A549 (cell line): Measurements from ENCODE around the gene ZNF266. TPM values are rescaled to one million over a fixed set of nuclear protein-coding genes. Genes with fewer than 3 reads are reported as not detected.

Source experiments
- ATAC-seq, 2 experiments: fragments of 200-7000 bp in 1 of 2; fragments of >200 bp in 1 of 2; cut with Nextera tagmentation in 1 of 2; cut with Tn5 transposase in 1 of 2; 3 replicates each; pipeline versions ENCODE4 v1.8.0 to v1.9.1; 2018 to 2020; ENCODE audit warnings: mild to moderate bottlenecking in 1 of 2, moderate library complexity in 1 of 2
- CTCF ChIA-PET: fragments of 300-600 bp; sonication (Branson Sonifier 250); formaldehyde crosslinking; extraction: SDS; loops from one replicate; lab custom pipeline; 2021; ENCODE audit warnings: antibody characterized with exemption, inconsistent platforms; lab: Yijun Ruan, JAX
- POLR2A ChIA-PET: fragments of 350-600 bp; formaldehyde crosslinking; extraction: SDS; loops from one replicate; lab custom pipeline; 2021; ENCODE audit warnings: antibody characterized with exemption, inconsistent platforms; lab: Yijun Ruan, JAX
- DNase-seq, 2 experiments: peaks; one replicate each; pipeline versions ENCODE4 v3.0.0 to v3.0.0-alpha.2; 2011 to 2016; ENCODE audit warnings: low read depth in 1 of 2, low spot score in 1 of 2
- FAIRE-seq: peaks from 2 replicates; lab custom pipeline; 2011; peaks lifted over from hg19 to GRCh38; lab: Jason Lieb, UNC
- H3K27ac ChIP-seq, 2 experiments: fragments of >200 bp; sonication (Bioruptor Twin); formaldehyde crosslinking; 3 replicates each; pipeline ENCODE4 v1.5.1; 2016 to 2017
- H3K4me1 ChIP-seq: fragments of >200 bp; sonication (Bioruptor Twin); formaldehyde crosslinking; 3 replicates; pipeline ENCODE4 v1.6.1; 2016
- H3K4me2 ChIP-seq: fragments of >200 bp; sonication (Bioruptor Twin); formaldehyde crosslinking; 3 replicates; pipeline ENCODE4 v1.6.1; 2016
- H3K4me3 ChIP-seq: fragments of >200 bp; sonication (Bioruptor Twin); formaldehyde crosslinking; 3 replicates; pipeline ENCODE4 v1.5.1; 2016
- H3K9me3 ChIP-seq: fragments of >200 bp; sonication (Bioruptor Twin); formaldehyde crosslinking; 3 replicates; pipeline ENCODE4 v1.6.1; 2016
- CBX2 ChIP-seq: fragments of 200-600 bp; sonication (generic); IDR thresholded peaks from 2 replicates; pipeline ENCODE4 v1.6.1; 2016; ENCODE audit warnings: low read depth, mild to moderate bottlenecking, borderline replicate concordance
- CEBPB ChIP-seq, 2 experiments: fragments of >200 bp in 1 of 2; sonication (Bioruptor Twin) in 1 of 2; formaldehyde crosslinking in 1 of 2; IDR thresholded peaks; 2 replicates each; pipeline ENCODE4 v1.6.1; 2012 to 2016
- CHD4 ChIP-seq: fragments of 200-600 bp; sonication (generic); IDR thresholded peaks from 2 replicates; pipeline ENCODE4 v1.6.1; 2016; ENCODE audit warnings: antibody characterized with exemption, mild to moderate bottlenecking, borderline replicate concordance
- EHMT2 ChIP-seq: fragments of 200-600 bp; sonication (generic); IDR thresholded peaks from 2 replicates; pipeline ENCODE4 v1.6.1; 2016; ENCODE audit warnings: antibody characterized with exemption, low read depth, mild to moderate bottlenecking, moderate library complexity
- ESRRA ChIP-seq: fragments of 150-350 bp; IDR thresholded peaks from 2 replicates; pipeline ENCODE4 v1.6.1; 2014; ENCODE audit warnings: mild to moderate bottlenecking, low read length, borderline replicate concordance
- FOSB ChIP-seq: fragments of 250-450 bp; sonication (Bioruptor Pico); IDR thresholded peaks from 2 replicates; pipeline ENCODE4 v1.5.0; 2020; ENCODE audit warnings: mild to moderate bottlenecking, moderate library complexity
- HDAC2 ChIP-seq: fragments of 200-600 bp; sonication (generic); IDR thresholded peaks from 2 replicates; pipeline ENCODE4 v1.6.1; 2016
- HMGXB4 ChIP-seq: fragments of 250-450 bp; sonication (Bioruptor Pico); IDR thresholded peaks from 2 replicates; pipeline ENCODE4 v1.5.0; 2021; ENCODE audit warnings: mild to moderate bottlenecking, moderate library complexity, borderline replicate concordance
- HOXB13 ChIP-seq: fragments of 250-450 bp; sonication (Bioruptor Pico); IDR thresholded peaks from 2 replicates; pipeline ENCODE4 v1.5.0; 2020; ENCODE audit warnings: low read depth, mild to moderate bottlenecking, moderate library complexity
- JUNB ChIP-seq: fragments of >200 bp; sonication (Bioruptor Twin); formaldehyde crosslinking; IDR thresholded peaks from 2 replicates; pipeline ENCODE4 v1.6.1; 2016
- MAFK ChIP-seq: fragments of 450-650 bp; IDR thresholded peaks from 2 replicates; pipeline ENCODE4 v1.6.1; 2014; ENCODE audit not compliant: partially characterized antibody
- MYC ChIP-seq: IDR thresholded peaks from 2 replicates; pipeline ENCODE4 v1.6.1; 2012; ENCODE audit warnings: mild to moderate bottlenecking, inconsistent platforms, low read length, improper control_type of control experiment, borderline replicate concordance
- PHF8 ChIP-seq: fragments of 200-600 bp; sonication (generic); IDR thresholded peaks from 2 replicates; pipeline ENCODE4 v1.6.1; 2016; ENCODE audit warnings: low read depth, mild to moderate bottlenecking, antibody characterized with exemption, moderate library complexity, borderline replicate concordance
- RCOR1 ChIP-seq: fragments of 150-350 bp; IDR thresholded peaks from 2 replicates; pipeline ENCODE4 v1.6.1; 2014; ENCODE audit warnings: antibody characterized with exemption, low read length, low read depth
- RFX5 ChIP-seq: fragments of 450-650 bp; IDR thresholded peaks from 2 replicates; pipeline ENCODE4 v1.7.1; 2014; ENCODE audit warnings: antibody characterized with exemption, mild to moderate bottlenecking, moderate library complexity
- SMC3 ChIP-seq: fragments of >200 bp; sonication (Bioruptor Twin); formaldehyde crosslinking; IDR thresholded peaks from 3 replicates; pipeline ENCODE4 v1.6.1; 2018; ENCODE audit warnings: inconsistent platforms
- TP53 ChIP-seq: fragments of 250-450 bp; sonication (Bioruptor Pico); IDR thresholded peaks from 2 replicates; pipeline ENCODE4 v1.5.0; 2021; ENCODE audit warnings: mild to moderate bottlenecking, moderate library complexity
- ZC3H11A ChIP-seq: fragments of 450-650 bp; IDR thresholded peaks from 2 replicates; pipeline ENCODE4 v1.6.1; 2014; ENCODE audit warnings: antibody characterized with exemption, mild to moderate bottlenecking
- ZNF302 ChIP-seq: fragments of 250-450 bp; sonication (Bioruptor Pico); IDR thresholded peaks from 2 replicates; pipeline ENCODE4 v1.9.0; 2021; ENCODE audit warnings: inconsistent platforms, mild to moderate bottlenecking, moderate library complexity
- ZSCAN20 ChIP-seq: fragments of 250-450 bp; sonication (Bioruptor Pico); IDR thresholded peaks from 2 replicates; pipeline ENCODE4 v1.8.0; 2022; ENCODE audit warnings: mild to moderate bottlenecking, moderate library complexity
- WGBS: methylation state at CpG from one replicate; pipeline ENCODE4 v1.1.6; 2017; ENCODE audit errors: missing lambda C conversion rate; 5-methylcytosine and 5-hydroxymethylcytosine counted together
- polyA plus RNA-seq, 4 experiments: library from polyadenylated mRNA; depleted of rRNA in 3 of 4; stranded (reverse); fragments of >200 nt; fragmentation: RNase III in 1 of 4; extraction: RNeasy Plus Mini Kit Qiagen cat#74134 plus additional on column Dnase treatment in 1 of 4; gene quantifications; 2 replicates in 3 of 4; 3 replicates in 1 of 4; pipeline ENCODE4 v1.2.3, GENCODE V29; 2011 to 2017
- TF ChIP-seq, protein P1 (sequence below): fragments of 450-650 bp; IDR thresholded peaks from 2 replicates; pipeline ENCODE4 v1.6.1; 2014; ENCODE audit warnings: antibody characterized with exemption
- TF ChIP-seq, protein P2 (sequence below): IDR thresholded peaks from 2 replicates; pipeline ENCODE4 v1.6.1; 2012; ENCODE audit warnings: low read depth, borderline replicate concordance

ZNF266 gene
- polyA plus RNA-seq, 2 of the 4 experiments (the other 2 are of a cell fraction) = 4.8 to 11.8 TPM

DNA sequence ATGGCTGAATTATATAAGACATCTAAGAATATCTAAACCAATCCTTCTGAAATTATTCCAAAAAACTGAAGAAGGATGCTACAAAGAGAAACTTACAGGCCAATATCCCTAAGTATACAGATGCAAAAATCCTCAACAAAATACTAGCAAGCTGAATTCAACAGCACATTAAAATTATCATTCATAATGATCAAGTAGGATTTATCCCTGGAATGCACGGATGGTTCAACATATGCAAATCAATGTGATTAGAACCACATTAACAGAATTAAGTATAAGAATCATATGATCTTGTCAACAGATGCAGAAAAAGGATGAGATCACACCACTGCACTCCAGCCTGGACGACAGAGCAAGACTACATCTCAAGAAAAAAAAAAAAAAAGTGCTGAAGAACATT, 49.8 kb upstream of the ZNF266 start (continued):
- no peak for TF ChIP-seq JUNB
- no peak for TF ChIP-seq TP53 (CRISPR knock-in tag)
- no peak for TF ChIP-seq ZSCAN20 (CRISPR knock-in tag)

DNA sequence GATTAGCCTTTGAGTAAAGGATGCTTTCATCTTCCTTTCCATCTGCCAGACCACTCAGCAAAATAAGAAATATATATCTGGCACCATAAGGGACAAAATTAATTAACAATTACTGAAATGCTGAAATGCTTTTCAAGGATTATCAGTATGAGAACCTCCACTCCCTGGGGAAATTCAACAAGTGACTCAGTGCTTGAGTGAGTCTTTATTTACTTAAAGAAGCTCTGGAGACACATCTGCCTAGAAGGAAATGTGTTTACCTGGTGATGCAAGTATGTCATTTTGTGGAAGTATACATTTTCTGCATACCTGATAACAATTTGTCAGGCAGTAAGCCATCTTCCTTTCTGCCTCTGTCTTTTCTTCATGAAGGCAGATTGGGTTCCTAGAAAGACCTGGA, 39.6 kb upstream of the ZNF266 start:
- ChIA-PET POLR2A (no interaction called here), CTCF (no interaction called here)
- FAIRE-seq = no peak
- ATAC-seq = no peak
- H3K4me3 ChIP-seq = no peak overlapping the region
- TF ChIP-seq EHMT2 = no peak
- no peak for TF ChIP-seq JUNB
- TF ChIP-seq PHF8 = no peak
- no peak for TF ChIP-seq SMC3
- no peak for DNase-seq
- no peak overlapping the region for H3K27ac ChIP-seq
- H3K4me1 ChIP-seq = no peaks in the 10 kb centered on the region
- H3K9me3 ChIP-seq = peaks cover 3% of the 10 kb centered on the region; the same call in 1 of the 3 replicates
- no peak overlapping the region for H3K4me2 ChIP-seq

- ATAC-seq = no peak
- POLR2A ChIA-PET = no interaction called here
Observed at GRCh38 chr19:9467161-9467560, 31.8 kb upstream of the ZNF266 start.

GRCh38 chr19:9461938-9462337, 26.6 kb upstream of the ZNF266 start:
- H3K27ac ChIP-seq = no peak overlapping the region
- H3K4me3 ChIP-seq = no peak overlapping the region
- POLR2A ChIA-PET = no interaction called here
- CTCF ChIA-PET = no interaction called here
- peaks cover 14% of the 10 kb centered on the region; the same call in 2 of the 3 replicates for H3K9me3 ChIP-seq
- no peaks in the 10 kb centered on the region for H3K4me1 ChIP-seq
- DNase-seq = no peak
- H3K4me2 ChIP-seq = no peak overlapping the region
- FAIRE-seq = no peak
- no peak for ATAC-seq
- 0% methylated on average over 4 of the region's 4 CpGs for WGBS
- TF ChIP-seq HMGXB4 (no peak), RFX5 (no peak)

More at GRCh38 chr19:9467161-9467560, 31.8 kb upstream of the ZNF266 start:
- FAIRE-seq (no peak), DNase-seq (no peak)
- Histone ChIP-seq H3K4me2 (no peak overlapping the region), H3K27ac (no peak overlapping the region), H3K4me1 (no peaks in the 10 kb centered on the region), H3K4me3 (no peak overlapping the region)
- CTCF ChIA-PET = no interaction called here
- TF ChIP-seq RCOR1 (no peak), MAFK (no peak), CHD4 (no peak), CEBPB (IDR thresholded peaks at IDR 0.05) (no peak)
- TF ChIP-seq, all 56 proteins: peak for 0
- H3K9me3 ChIP-seq = peaks cover 27% of the 10 kb centered on the region
- WGBS = 11% methylated on average over 7 of the region's 7 CpGs

DNA sequence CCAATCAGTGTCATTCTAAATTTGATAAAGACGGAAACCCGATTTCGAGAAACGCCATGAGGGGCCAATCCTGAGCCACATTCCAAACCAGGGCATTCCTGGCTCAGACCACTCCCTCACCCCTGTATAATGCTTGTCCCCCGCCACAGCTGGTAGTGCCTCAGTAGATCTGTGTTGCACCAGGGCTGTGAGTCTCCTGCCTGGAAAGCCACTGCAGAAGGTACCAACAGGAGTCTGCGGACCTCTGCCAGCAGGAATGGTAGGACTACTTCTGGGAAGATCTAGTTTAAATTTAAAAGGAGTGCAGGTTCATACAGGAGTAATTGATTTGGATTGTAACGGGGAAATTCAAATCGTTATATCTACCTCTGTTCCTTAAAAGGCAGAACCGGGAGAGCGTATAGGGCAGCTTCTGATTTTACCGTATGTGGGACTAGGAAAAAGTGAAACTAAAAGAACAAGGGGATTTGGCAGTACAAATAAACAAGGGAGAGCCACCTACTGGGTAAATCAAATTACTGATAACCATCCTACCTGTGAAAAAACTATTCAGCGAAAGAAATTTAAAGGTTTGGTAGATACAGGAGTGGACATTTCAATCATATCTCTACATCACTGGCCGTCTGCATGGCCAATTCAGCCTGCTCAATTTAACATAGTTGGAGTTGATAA, 20.8 kb upstream of the ZNF266 start:
- Histone ChIP-seq H3K4me2 (no peak overlapping the region), H3K9me3 (no peaks in the 10 kb centered on the region)

More for the DNA sequence above, 20.8 kb upstream of the ZNF266 start:
- no peak for DNase-seq
- no peak for TF ChIP-seq MYC
- no peak for TF ChIP-seq FOSB (CRISPR knock-in tag)
- TF ChIP-seq HDAC2 = no peak
- TF ChIP-seq, protein P1, sequence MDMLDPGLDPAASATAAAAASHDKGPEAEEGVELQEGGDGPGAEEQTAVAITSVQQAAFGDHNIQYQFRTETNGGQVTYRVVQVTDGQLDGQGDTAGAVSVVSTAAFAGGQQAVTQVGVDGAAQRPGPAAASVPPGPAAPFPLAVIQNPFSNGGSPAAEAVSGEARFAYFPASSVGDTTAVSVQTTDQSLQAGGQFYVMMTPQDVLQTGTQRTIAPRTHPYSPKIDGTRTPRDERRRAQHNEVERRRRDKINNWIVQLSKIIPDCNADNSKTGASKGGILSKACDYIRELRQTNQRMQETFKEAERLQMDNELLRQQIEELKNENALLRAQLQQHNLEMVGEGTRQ = no peak
- TF ChIP-seq ESRRA = no peak
- no peak for TF ChIP-seq ZNF302 (CRISPR knock-in tag)
- no peak for TF ChIP-seq MAFK
- TF ChIP-seq, protein P2, sequence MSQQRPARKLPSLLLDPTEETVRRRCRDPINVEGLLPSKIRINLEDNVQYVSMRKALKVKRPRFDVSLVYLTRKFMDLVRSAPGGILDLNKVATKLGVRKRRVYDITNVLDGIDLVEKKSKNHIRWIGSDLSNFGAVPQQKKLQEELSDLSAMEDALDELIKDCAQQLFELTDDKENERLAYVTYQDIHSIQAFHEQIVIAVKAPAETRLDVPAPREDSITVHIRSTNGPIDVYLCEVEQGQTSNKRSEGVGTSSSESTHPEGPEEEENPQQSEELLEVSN = no peak
- no peak for TF ChIP-seq HOXB13 (CRISPR knock-in tag)
- no peak for TF ChIP-seq CBX2
- TF ChIP-seq ZC3H11A = no peak
- no peak for TF ChIP-seq ZSCAN20 (CRISPR knock-in tag)
- ChIA-PET CTCF (no interaction called here), POLR2A (no interaction called here)
- Histone ChIP-seq H3K4me1 (no peaks in the 10 kb centered on the region), H3K4me3 (no peak overlapping the region), H3K27ac (no peak overlapping the region)
- no peak for FAIRE-seq
- ATAC-seq = no peak
- 35% methylated on average over 13 of the region's 13 CpGs for WGBS
